Stimulated activated CD8-positive, alpha-beta memory T cell treated with anti-CD3 and anti-CD28 coated beads, Interleukin-7, amount 100 ng/mL, for 48 hours (primary cell): ENCODE results near the gene EXOG.

ENCODE experiments used
- DNase-seq, 2 donors: peaks; one replicate each; pipeline ENCODE4 v3.0.0-alpha.2; 2020; ENCODE audit warnings: low read depth in 1 of 2; ENCODE audit errors: extremely low read depth in 1 of 2

EXOG gene

GRCh38 chr3:38543586-38543985 lies 47.4 kb downstream of the EXOG start:
- DNase-seq: no peak

- no peak for DNase-seq
Measured at GRCh38 chr3:38544926-38545325, 48.8 kb downstream of the EXOG start.

GRCh38 chr3:38545550-38545949 lies 49.4 kb downstream of the EXOG start:
- DNase-seq: no peak

- no peak for DNase-seq
Measured at GRCh38 chr3:38545983-38546382, 49.8 kb downstream of the EXOG start.

- DNase-seq: no peak
Measured at GRCh38 chr3:38548154-38548931, 52.2 kb downstream of the EXOG start.

- no peak for DNase-seq
Measured at GRCh38 chr3:38549082-38549481, 52.9 kb downstream of the EXOG start.

GRCh38 chr3:38549486-38549885 lies 53.3 kb downstream of the EXOG start:
- DNase-seq: no peak

- no peak for DNase-seq
Measured at GRCh38 chr3:38549957-38550840, 54.1 kb downstream of the EXOG start.

- no peak for DNase-seq
Measured at GRCh38 chr3:38551026-38551832, 55.1 kb downstream of the EXOG start.

- DNase-seq: no peak
Measured at GRCh38 chr3:38552364-38552763, 56.2 kb downstream of the EXOG start.

- no peak for DNase-seq
Measured at GRCh38 chr3:38553071-38553470, 56.9 kb downstream of the EXOG start.

GRCh38 chr3:38554127-38554827 lies 58.1 kb downstream of the EXOG start:
- no peak for DNase-seq

- DNase-seq: no peak
Measured at GRCh38 chr3:38555149-38555840, 59.2 kb downstream of the EXOG start.

- no peak for DNase-seq
Measured at GRCh38 chr3:38555926-38556325, 59.8 kb downstream of the EXOG start.

GRCh38 chr3:38556640-38557358 lies 60.7 kb downstream of the EXOG start:
- DNase-seq: no peak

GRCh38 chr3:38558864-38559263 lies 62.7 kb downstream of the EXOG start:
- DNase-seq: no peak

- DNase-seq: no peak
Measured at GRCh38 chr3:38560284-38560683, 64.1 kb downstream of the EXOG start.

- no peak for DNase-seq
Measured at GRCh38 chr3:38560996-38561717, 65.0 kb downstream of the EXOG start.
